Measurements from ENCODE around the gene KRTAP10-3.

The KRTAP10-3 gene

DNA sequence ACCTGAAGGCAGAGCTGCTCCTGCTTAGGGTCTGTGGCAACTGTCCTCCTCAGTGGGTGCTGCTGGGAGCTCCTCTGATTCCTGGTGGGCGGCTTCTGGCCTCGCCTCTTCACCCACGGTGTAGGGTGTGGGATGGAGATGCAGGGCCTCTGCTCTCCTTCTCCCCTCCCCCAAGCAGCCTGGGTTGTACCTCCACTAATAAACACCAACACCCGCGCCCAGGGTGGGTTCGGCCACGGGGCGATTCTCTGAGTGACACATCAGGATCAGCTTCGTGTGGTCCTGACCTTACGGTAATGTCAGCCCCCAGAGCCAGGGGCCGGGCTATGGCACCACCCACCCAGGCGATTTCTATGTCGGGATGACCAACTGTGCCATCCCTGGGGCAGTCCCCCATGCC is 42.3 kb downstream of the KRTAP10-3 start:
- DNase-seq (ENCODE audit: low read depth in 2 of 2), result no peak

DNA sequence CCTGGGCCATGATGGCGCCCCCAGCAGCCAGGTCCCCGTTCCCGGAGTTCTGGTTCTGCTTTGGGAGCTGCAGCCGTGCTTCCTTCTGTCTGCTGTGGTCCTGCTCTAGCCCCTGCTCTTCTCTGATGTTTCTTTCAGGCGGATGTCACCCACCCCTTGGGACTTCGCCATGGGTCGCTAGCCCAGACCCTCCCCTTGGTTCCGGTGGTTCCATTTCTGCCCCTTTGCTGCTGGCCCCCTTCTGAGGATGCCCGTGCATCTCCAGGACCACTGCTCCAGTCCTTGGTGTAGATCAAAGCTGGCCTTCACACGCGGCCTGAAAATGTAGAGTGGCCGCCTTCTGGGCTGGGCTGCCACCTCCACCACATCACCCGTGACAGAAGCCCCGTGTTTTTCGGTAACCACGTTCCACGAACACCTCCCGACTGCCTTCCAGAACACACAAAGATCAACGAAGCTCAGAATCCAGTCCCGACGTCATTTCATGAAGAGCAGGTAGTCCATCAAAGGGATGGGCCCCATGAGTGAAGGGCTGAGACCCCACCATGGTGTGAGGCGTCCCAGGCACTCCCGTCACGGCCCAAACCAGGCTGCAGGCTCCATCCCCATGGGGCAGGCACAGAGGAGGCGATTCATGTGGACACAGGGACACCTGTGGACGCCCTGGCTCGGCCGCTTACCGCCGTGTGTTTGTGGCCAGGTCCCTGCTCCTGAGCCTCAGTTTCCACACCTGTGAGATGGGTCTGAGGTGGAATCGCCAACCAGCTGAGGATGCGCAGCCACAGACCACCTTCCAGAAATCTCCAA is 43.0 kb downstream of the KRTAP10-3 start:
- DNase-seq (ENCODE audit: low read depth in 2 of 2), result no peak

DNA sequence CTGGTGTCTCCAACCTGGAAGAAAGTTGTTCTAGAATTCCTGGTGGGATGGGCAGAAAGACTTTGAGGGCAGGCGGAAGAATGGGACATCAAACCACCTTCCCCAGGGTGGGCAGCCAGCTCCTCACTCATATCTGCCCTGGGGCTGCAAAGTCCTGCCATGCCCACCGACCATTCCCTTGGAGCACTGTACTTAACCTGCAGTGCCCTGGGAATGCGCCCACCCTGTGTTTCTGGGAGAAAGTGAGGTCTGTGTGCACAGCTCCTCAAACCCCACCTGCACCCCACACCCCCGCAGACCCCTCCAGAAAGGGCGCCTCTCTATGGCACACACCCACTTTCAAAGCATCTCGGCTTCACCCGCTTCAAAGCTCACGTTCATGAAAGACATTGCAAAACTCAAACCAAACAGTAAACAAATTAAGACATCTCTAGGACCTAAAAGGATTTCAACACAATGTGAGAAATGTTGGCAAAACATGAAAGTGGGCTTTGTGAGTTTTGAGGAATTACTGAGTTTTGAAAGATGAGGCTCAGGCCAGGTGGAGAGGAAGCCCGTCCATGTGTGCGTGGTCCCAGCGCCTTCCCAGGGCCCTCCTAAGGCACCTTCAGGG is 43.7 kb downstream of the KRTAP10-3 start:
- no peak for DNase-seq (ENCODE audit: low read depth in 2 of 2)

DNA sequence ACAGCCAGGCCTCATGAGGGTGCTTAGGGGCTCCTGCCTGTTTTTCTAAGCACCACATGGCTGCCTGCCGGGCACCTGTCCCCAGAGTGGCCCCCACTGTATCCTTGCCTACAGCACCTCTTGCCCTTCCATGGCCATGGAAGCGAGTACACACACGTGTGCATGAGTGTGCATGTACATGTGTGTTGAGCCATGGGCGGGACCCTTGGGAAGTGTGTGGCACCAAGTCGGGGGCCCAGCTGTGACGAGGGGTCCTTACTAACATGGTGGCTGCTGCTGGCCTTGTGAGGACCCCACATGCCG is 44.4 kb downstream of the KRTAP10-3 start:
- DNase-seq (ENCODE audit: low read depth in 2 of 2), result no peak

DNA sequence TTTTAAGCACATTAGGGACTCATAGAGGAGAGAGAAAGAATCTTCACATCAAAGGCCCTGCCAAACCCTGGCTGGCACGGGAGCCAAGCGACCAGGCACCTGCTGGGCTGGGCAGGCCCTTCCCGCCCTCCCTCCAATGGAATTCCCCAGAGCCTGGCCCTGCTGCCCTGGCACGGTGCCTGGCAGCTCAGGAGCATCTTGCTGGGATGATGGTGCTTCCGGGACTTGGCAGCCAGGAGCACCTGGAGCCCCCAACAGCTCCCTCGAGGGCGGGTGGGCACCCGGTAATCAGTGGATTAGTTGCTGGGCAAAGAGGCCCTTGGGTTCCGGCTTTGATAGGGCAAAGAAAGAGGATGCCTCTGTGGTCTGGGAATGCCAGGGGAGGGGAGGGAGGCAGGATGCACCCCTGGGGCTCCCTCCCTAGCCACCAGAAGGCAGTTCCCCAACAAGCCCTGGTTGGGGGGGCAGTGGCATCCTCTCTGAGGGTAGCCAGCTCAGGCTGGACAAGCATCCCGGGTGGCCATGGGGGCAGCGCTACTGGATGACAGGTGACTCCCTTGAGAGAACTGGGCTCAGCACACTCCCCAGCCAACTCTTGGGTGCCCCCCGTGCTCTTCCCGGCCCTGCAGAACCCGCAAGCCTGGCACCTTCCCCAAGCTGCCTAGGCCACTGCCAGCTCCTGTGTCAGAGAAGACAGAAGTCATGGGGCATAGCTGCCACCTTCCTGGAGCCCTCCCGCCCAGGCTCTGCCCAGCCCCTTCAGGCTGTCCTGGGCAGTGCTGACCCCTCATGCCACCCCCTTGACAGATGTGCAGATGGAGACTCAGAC is 45.0 kb downstream of the KRTAP10-3 start:
- no peak for DNase-seq (ENCODE audit: low read depth in 2 of 2)

DNA sequence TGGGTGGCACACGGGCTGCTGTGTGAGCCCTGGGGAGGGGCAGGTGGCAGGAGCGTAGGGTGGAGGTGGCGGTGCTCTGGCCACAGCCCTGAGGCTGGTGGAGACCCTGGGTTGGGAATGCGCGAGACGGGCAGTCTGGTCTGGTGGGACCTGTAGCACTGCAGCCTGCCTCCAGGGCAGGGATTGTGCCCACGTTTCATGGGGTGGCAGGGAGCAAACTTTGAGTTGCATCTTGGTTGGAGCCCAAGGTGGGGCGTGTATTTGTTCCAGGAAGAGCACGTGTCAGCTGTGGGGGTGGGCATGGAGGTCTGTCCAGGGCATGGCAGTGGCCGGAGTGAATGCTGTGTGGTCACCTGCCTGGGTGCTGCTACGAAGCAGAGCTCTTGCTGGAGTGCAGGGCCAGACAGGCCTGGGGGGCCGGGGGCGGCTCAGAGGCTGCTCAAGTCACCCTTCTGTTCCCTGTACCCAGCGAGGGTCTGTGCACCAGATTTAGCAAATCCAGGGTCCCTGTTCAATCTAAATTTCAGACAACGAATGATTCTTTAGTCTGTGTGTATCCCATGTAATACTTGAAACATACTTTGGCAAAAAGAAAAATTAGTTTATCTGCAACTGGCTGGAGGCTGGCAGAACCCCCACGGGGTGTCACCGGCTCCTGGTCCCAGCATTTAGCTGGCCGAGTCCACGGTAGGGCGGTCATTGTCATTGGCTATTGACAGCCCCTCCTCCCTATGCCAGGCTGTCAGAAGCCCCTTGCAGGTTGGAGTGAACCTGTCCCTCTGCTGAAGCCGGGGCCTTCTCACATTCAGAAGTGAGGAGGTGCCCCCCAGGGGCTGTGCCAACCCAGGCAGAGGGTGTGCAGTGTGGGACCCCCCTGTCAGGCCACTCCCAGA is 45.9 kb downstream of the KRTAP10-3 start:
- no peak for DNase-seq (ENCODE audit: low read depth in 2 of 2)

DNA sequence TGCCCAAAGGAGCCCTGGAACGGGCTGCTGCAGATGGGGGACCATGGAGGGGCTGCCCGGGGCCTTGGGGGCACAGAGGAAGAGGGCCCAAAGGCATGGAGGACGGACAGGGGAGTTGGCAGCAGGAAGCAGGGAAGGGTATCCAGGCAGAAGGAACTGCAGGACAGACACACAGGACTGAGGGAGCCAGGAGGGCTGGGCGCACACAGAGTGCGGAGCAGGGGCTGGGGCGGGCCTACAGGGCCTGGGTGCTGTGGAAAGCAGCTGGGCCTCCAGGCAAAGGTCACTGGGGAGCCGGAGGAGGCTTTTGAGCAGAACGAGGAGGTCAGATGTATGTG is 46.7 kb downstream of the KRTAP10-3 start:
- DNase-seq (ENCODE audit: low read depth in 2 of 2), result no peak

DNA sequence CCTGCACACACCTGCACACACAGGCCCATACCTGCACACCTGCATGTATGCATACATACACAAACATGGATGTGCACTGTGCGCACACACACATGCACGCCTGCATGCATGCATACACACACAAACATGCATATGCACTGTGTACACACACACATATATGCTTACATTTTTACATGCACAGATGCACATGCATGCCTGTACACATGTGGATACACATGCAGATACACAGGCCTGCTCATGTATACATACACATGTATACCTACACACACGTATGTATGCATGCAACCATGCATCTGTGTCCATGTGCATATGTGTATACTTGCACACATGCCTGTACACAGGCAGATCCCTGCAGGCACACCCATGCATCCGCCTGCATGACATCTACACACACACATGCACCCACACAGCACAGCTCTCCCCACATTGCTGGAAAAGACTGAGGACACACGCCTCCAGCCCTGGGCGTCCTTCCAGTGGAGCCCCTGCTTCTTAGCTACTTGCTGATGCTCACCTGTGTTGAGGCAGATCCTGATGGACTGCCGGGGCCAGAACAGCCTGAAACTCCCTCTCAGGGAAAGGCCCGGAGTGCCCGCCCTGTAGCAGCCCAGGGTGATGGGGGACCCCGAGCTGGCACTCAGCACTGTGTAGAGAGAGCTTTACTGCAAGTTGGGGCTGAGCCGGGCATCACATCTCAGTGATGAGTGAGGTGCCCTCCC is 47.2 kb downstream of the KRTAP10-3 start:
- no peak for DNase-seq (ENCODE audit: low read depth in 2 of 2)

DNA sequence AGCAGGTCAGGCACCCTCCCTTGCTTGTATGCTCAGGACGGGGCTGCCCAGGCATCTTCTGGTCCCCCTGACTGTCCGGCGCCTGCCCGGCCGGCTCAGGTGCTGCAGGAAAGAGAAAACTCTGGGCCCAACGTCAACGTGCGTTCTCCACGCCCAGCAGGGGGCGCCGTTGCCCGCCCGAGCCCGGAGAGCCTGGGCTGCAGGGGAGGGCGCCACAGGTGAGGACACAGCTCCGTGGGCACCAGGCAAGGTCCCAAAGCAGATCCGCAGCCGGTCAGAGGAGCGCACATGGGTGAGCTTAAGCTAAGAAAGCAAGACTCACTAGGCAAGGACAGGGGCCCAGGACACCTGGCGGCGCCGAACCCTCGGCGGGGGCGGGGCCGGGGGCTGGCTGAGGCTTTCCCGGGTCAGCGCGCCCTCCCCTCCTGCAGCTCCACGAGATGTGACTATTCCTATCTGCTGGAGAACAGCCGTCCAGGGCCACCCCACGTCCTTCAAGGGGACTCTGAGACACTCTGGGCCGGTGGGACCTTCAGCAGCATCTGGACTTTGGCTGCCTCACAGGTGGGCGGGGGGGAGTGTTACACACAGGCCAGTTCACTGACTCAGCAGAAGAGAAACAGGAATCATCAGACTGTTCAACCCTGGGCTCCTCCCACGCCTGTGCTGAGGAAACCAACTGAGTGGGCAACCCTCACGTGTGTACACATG is 47.9 kb downstream of the KRTAP10-3 start:
- peak; percentile 78 to 79 for DNase-seq (ENCODE audit: low read depth in 2 of 2)

DNA sequence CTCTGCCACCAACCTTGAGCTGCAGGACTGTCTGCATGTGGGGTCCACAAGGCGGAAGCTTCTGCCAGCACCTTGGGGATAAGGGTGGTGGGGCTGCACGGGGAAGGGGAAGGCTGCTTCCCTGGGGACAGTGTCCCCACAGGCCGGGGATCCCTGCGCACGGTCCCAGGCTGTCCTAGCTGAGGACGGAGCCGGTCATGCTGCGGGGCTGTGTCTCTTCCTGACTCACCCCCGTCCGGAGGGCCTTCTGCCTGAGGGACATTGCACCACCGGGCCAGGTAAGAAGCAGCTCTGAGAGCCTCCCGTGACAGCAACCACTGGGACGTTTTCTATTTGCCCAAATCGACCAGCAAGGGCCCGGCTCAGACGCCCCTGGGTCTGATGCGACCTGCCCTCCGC is 48.5 kb downstream of the KRTAP10-3 start:
- no peak for DNase-seq (ENCODE audit: low read depth in 2 of 2)

DNA sequence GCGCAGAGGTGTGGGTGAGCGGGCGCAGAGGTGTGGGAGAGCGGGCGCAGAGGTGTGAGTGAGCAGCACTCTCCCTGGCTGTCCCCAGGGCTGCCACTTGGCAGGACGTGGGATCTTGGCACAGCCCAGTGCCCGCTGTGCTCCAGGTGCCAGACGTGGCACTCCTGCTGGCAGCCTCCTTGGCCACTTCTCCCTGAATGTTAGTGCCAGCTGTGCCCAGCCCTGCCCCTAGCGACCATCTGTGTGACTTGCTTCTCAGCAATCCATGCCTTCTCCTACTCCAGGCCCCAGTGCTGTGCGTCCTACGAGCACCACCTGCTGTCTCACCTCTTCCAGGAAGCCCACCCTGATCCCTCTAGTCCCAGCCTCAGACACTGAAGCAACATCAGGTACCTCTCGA is 49.1 kb downstream of the KRTAP10-3 start:
- DNase-seq (ENCODE audit: low read depth in 2 of 2), result no peak

DNA sequence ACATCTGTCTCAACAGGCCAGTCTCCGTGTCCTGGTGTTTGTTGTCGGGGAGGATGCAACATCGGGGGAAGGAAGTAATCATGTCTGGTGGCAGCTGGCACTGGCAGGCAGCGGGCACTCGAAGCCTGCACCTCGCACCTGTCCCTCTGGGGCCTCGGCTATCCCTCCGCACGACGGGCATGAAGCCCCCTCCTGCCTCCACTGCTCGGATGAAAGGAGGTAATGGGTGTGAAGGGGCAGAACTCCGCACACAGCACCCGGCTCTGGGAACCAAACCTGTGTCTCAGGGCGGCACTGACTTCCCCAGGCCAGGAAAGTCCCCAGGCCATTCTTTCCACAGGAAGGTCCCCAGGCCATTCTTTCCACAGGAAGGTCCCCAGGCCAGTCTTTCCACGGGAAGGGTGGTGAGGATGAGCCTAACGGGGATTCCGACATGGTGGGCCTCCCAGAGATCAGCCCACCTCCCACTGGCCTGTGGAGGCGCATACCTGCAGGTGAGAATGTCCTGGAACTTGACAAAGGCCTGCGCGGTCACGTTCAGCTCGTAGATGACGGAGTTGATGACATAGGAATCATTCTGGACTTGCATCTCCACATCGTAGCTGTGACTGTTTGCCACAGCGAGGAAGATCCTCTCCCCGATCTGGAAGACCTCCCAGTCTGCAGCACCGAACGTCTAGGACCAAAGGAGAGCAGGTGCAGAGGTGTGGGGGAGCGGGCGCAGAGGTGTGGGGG is 49.7 kb downstream of the KRTAP10-3 start:
- no peak for DNase-seq (ENCODE audit: low read depth in 2 of 2)

DNA sequence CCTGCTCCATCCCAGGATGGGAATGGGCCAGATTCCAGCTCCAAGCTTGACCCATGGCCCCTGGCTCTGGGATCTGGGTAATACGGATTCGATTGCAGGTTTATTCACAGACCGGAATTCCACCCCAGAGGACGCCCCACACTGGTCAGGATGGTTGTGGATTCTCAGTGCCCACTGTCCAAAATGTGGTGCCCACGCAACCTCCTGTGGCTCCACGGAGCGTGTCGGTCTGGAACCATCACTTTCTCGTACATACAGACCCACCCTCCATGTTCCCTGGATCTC is 50.2 kb downstream of the KRTAP10-3 start:
- DNase-seq (ENCODE audit: low read depth in 2 of 2), result no peak

Data from stimulated activated CD4-positive, alpha-beta T cell treated with anti-CD3 and anti-CD28 coated beads, Interleukin-1b, Interleukin-23, amount 100 ng/mL, for 4 hours (primary cell).